HG02870 (cell line): ENCODE measurements around the gene MCOLN1.

ENCODE experiments used
- ATAC-seq: cut with Tn5 transposase; IDR thresholded peaks from one replicate; pipeline ENCODE4 v1.9.1; 2021; ENCODE audit warnings: mild to moderate bottlenecking, moderate library complexity; ENCODE audit not compliant: unreplicated experiment

Gene MCOLN1

DNA sequence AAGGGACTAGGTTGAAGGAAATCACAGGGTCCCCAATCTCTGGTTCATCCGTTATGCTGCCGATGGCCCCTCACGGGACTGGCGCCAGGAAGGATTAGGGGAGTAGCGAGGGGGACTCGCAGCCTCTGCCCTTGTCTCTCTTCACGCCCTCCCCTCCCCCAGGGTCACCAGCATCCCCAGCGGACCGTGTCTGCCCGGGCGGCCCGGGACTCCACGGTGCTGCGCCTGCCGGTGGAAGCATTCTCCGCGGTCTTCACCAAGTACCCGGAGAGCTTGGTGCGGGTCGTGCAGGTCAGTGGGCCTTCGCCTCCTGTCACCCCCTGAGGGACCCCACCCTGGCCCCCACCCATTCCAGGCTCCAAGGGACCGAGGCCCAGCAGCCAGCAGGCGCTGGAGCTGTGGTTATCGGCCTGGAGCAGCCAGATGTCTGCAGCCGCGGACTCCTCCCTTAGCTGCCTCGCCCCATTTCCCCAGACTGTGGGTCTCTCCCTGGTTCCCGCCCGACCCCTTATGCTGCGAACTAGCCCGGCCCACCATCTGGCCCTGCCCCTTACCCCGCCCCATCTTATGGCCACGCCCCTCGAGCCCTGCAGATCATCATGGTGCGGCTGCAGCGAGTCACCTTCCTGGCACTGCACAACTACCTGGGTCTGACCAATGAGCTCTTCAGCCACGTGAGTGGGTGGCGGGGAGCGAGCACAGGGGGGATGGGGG, 18.5 kb downstream of the MCOLN1 start:
- no peak for ATAC-seq

DNA sequence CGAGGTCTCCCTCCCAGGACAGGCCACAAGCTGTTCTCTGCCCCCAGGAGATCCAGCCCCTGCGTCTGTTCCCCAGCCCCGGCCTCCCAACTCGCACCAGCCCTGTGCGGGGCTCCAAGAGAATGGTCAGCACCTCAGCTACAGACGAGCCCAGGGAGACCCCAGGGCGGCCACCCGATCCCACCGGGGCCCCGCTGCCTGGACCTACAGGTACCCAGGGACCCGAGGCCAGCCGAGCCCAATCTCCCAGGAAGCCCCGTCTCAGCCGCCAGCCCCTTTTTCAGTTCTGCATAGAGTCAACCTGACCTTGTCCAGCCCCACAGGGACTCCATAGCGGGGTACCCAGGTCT, 19.0 kb downstream of the MCOLN1 start:
- no peak for ATAC-seq

DNA sequence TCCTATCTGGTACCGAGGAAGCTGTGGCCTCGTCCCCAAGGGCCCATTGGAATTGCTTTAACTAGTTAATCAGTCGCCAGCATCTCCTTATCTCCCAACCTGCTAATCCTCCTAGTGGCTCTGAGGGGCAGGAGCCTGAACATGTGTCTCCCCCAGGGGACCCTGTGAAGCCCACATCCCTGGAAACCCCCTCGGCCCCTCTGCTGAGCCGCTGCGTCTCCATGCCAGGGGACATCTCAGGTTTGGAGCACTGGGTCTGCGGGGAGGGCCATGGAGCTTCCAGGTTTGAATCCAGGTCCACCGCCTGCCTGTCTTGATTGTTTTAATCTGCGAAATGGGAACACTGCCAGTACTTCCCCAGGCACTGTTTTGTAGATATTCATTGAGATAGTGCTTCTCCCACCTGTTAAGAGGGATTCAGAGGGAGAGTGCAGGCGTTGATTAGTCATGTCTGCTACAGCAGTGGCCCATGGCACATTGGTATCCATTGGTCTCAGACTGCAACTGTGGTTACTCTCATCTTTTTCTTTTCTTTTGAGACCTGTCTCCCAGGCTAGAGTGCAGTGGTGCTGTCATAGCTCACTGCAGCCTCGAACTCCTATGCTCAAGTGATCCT, 19.5 kb downstream of the MCOLN1 start:
- ATAC-seq, result no peak

DNA sequence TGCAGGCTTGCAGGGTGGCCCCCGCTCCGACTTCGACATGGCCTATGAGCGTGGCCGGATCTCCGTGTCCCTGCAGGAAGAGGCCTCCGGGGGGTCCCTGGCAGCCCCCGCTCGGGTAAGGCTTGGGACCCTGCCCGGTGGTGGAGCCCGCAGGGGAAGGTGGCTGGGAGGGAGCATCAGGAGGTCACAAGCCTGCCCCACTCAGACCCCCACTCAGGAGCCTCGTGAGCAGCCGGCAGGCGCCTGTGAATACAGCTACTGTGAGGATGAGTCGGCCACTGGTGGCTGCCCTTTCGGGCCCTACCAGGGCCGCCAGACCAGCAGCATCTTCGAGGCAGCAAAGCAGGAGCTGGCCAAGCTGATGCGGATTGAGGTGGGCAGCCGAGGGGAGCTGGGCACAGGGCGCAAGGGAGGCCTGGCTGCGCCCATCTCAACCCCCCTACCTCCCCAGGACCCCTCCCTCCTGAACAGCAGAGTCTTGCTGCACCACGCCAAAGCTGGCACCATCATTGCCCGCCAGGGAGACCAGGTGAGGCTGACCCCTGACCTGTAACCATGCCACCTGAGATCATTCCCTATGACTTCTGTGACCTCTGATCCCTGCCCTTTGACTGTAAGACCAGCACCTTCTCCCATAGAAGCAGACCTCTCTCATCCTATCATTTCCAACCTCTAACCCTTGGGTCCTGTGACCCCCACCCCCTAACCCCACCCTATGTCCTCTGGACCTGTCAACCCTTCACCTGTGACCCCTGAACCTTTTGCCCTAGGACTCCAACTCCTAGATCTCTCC, 20.3 kb downstream of the MCOLN1 start:
- ATAC-seq, result no peak

DNA sequence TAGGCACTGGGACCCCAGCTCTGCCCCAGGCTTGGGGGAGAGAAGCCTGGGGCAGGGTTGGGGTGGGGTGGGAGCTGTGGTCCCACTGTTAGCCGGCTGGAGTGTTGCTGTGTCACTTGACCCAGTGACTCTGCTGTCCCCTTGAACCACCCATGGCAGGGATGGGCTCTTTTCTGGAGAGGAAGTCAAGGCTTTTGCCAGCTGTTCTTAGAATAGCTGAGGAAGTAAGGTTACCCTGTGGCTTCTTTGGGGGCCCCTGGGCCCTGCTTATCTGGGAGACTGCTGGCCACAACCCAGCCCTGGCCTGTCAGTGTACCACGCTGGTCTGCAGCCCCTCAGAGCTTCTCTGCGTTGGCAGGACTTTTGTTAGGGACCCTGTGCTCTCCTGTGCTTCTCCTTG, 22.2 kb downstream of the MCOLN1 start:
- ATAC-seq, result no peak

DNA sequence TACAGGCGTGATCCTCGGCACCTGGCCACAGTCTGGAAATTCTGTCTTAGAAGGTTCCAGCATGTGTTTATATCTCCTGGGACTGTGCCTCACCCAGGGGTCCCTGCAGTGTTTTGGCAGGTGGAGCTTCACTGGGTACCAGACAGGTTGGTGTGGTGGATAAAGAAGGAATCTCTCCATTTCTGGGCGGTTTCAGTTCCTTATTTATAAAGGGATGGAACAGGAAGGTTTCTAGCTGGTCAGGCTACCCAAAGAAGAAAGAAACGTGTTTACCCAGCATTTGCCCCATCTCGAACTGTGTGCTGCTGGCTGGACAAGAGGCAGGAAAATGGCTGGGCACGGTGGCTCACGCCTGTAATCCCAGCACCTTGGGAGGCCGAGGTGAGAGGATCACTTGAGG, 22.9 kb downstream of the MCOLN1 start:
- ATAC-seq, result no peak

DNA sequence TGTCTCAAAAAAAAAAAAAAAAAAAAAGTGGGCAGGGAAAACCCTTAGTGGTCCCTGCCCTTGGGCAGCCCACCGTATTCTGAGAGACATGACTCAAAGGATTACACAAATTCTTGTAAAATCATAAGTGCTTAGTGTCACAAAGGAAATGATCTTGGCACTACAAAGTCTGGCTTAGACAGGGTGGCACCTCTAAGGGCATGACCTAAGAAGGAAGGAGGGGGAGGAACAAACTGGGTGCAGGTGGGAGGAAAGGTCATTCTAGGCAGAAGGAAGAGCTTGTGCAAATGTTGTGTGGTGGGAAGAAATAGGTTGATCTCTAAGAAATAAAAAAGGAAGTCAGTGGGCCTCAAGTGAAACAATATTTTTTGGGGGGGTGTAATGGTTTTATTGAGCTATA, 23.5 kb downstream of the MCOLN1 start:
- no peak for ATAC-seq

DNA sequence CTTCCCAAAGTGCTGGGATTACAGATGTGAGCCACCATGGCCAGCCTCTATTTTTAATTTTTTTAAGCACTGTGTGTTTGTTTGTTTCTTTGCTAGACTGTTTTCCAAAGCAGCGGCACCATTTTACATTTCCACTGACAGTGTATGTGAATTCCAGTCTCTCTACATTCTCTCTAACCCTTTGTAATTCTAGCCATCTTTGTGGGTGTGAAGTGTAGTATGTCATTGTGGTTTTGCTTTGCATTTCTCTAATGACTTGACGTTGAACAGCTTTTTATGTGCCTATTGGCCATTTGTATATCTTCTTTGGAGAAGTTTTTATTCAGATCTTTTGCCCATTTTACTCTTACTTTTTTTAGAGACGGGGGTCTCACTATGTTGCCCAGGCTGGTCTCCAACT, 24.7 kb downstream of the MCOLN1 start:
- ATAC-seq, result no peak

DNA sequence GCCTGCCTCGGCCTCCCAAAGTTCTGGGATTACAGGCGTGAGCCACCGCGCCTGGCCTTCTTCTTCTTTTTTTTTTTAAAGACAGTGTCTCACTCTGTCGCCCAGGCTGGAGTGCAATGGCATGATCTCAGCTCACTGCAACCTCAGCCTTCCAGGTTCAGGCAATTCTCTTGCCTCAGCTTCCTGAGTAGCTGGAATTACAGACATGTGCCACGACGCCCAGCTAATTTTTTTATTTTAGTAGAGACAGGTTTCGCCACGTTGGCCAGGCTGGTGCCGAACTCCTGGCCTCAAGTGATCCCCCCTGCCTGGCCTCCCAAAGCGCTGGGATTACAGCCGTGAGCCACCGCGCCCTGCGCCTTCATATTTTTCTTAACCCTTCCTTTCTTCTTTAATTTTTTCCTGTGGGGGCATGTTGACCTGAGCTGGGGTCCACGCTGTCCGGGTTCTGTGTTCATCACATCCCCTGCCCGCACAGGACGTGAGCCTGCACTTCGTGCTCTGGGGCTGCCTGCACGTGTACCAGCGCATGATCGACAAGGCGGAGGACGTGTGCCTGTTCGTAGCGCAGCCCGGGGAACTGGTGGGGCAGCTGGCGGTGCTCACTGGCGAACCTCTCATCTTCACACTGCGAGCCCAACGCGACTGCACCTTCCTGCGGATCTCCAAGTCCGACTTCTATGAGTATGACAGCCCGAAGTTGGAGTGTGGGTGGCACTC, 27.2 kb downstream of the MCOLN1 start:
- no peak for ATAC-seq

DNA sequence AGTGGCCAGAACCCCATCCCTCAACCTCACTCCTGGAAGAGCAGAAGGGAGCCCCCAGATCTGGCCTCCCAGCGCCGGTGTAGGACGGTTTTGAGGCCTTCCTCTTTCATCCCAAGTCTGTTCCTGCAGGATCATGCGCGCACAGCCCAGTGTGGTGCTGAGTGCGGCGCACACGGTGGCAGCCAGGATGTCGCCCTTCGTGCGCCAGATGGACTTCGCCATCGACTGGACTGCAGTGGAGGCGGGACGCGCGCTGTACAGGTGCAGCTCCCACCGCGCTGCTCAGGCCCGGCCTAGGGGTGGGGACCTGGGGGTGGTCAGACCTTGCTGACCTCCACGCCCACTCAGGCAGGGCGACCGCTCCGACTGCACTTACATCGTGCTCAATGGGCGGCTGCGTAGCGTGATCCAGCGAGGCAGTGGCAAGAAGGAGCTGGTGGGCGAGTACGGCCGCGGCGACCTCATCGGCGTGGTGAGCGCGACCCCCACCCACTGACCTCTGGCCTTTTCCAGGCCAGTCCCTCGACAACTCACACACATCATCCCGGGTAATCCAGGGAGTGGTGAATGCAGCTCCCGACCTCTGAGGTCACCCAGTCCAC, 27.8 kb downstream of the MCOLN1 start:
- ATAC-seq, result no peak

DNA sequence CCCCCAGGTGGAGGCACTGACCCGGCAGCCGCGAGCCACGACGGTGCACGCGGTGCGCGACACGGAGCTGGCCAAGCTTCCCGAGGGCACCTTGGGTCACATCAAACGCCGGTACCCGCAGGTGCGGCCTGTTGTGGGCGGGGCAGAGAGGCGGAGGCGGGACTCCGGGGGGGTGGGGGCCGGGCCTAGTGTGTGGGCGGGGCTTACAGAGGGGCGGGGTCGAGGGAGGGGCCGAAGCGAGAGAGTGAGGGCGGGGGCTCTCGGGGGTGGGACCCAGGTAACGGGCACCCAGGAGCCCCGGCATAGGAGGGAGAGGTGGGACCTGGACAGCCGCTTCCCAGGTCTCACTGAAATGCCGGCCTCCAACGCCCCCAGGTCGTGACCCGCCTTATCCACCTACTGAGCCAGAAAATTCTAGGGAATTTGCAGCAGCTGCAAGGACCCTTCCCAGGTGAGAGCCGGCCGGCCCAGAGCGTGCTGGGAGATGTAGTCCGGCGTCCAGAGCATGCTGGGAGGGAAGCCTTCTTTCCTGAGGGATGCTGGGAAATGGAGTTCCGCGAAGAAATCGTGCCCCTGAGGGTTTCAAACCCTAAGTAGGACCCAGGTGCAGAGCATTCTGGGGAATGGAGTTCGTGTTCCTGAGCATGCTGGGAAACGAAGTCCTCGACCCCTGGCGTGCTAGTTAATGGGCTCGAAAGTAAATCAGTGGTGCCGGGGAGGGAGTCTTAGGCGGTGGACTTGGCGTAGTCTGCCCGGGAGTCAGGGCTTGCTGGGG, 28.8 kb downstream of the MCOLN1 start:
- ATAC-seq, result no peak

DNA sequence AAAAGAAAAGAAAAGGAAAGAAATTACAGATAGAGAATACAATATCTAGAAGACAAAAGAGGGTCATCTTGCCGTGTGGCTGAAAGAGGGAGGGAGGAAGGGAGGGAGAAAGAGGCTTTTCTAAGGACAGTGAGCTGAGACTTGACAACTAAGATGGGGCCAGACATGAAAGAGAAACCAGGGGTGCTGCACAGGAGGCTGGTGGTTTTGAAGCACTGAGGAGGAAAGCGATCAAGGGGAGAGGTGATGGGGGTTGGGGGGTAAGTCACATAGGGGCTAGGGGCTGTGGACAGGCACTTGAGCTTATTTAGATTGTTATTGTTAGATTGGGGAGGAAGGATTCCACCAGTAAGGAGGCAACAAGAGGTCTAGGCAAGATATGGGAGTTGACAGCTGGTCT, 30.4 kb downstream of the MCOLN1 start:
- ATAC-seq, result no peak

DNA sequence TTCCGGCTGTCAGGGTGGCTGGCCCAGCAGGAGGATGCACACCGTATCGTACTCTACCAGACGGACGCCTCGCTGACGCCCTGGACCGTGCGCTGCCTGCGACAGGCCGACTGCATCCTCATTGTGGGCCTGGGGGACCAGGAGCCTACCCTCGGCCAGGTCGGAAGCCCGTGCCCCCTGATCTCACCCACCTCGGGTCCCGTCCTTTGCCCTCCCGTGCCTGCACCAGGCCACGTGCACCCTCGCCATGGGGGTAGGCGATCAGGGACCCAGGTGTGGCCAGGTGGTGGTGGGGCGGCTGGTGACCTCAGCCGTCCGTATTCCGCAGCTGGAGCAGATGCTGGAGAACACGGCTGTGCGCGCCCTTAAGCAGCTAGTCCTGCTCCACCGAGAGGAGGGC, 32.1 kb downstream of the MCOLN1 start:
- no peak for ATAC-seq

DNA sequence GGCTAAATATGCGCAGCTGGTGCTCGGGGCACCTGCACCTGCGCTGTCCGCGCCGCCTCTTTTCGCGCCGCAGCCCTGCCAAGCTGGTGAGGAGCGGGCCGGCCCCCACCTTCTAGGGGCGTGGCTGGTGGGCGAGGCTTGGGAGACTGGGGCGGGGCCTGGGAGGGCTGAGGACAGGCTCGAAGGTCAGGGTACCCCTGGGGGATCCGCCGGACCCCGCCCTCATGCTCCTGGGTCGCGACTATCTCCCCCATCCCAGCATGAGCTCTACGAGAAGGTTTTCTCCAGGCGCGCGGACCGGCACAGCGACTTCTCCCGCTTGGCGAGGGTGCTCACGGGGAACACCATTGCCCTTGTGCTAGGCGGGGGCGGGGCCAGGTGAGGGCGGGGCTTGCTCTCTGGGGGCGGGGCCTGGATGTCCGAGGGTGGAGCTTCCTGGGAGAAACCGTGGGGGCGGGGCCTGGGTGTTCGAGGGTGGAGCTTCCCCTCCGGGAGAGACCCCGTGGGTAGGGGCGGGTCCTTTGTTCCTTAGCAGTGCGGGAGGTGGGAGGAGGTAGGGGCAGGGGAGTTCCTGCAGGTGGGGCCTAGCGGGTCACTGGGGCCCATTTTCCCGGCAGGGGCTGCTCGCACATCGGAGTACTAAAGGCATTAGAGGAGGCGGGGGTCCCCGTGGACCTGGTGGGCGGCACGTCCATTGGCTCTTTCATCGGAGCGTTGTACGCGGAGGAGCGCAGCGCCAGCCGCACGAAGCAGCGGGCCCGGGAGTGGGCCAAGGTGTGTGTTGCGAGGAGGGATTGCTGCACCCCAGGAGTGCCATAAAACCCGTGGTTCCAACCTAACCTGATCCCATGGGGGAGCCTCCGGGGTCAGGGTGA, 32.8 kb downstream of the MCOLN1 start:
- ATAC-seq, result no peak

DNA sequence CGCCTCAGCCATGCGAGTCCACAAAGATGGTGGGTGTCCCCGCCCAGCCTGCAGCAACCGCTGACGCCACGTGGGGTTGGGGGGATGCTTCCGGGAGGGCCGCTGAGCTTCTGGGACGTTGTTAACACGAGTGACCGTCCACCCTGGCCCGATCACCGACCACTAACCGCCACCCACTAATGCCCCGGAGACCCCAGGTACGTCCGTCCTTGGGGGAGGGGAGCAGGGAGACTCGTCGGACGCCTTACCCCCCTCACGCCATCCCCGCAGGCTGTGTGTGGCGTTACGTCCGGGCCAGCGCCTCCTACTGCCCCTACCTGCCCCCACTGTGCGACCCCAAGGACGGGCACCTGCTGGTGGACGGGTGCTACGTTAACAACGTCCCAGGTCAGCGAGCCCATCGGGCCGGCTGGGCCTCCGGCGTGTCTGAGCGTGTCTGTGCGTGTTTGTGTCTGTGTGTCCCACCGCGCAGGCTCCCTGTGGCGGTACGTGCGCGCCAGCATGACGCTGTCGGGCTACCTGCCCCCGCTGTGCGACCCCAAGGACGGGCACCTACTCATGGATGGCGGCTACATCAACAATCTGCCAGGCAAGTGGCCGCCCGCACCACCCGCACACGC, 34.4 kb downstream of the MCOLN1 start:
- no peak for ATAC-seq

DNA sequence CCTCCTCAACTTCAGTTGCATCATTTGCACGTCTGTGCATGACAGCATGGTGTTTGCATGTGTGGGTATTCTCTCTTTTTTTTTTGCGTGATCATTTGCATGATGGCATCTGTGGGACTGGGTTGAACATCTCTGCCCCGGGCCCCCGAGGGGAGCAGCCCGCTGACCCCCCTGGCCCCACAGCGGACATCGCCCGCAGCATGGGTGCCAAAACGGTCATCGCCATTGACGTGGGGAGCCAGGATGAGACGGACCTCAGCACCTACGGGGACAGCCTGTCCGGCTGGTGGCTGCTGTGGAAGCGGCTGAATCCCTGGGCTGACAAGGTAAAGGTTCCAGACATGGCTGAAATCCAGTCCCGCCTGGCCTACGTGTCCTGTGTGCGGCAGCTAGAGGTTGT, 36.2 kb downstream of the MCOLN1 start:
- no peak for ATAC-seq

DNA sequence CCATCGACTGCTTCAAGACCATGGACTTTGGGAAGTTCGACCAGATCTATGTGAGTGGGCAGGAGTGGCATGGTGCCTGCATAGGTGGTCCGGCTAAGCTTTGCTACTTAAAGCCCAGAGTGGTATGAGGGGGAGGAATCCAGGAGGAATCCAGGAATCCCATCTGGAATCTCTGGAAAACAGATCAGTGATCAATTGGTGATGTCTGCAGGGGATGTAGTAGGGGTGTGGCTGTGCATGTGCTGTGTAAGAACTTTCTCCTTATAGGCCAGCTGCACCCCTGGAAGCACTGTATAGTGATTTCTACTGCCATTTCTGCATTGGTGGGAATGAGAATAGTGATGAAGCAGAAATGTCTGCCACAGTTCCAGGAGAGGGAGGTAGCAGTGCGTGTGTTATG, 36.7 kb downstream of the MCOLN1 start:
- ATAC-seq, result no peak

DNA sequence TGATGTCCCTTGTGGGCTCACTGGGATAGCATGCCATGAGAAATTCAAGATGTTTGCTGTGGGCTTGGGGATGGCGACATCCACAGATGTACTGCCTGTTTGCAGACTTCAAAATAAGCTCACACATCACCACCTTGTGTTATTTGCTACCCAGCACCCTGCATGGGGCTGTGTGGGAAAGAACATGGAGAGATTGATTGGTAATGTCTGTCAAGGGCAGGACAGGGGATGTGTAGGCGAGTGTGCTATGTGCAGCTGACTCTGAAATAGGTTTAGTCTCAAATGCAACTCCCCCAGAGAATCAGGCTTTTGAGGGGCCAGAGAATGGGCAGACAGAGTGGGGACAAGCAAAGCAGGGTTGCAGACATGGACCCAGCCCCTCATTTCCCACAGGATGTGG, 37.8 kb downstream of the MCOLN1 start:
- ATAC-seq, result no peak

DNA sequence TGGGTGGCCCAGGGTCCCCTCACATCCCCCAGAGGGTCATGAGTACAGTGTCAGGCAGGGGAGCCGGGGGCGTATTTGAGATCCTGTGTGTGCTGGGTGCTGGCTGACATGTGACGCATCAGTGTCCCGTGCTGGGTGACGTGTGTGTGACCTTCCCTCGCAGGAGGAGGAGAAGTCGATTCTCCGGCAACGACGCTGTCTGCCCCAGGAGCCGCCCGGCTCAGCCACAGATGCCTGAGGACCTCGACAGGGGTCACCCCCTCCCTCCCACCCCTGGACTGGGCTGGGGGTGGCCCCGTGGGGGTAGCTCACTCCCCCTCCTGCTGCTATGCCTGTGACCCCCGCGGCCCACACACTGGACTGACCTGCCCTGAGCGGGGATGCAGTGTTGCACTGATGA, 38.9 kb downstream of the MCOLN1 start:
- ATAC-seq, result no peak
